PC-3 (cell line): ENCODE measurements around the gene SPEM3. TPM values are rescaled to one million over a fixed set of nuclear protein-coding genes. Genes with fewer than 3 reads are reported as not detected.
"Not testable (repeated sequence)": the region's sequence is repeated elsewhere in the genome, so short reads cannot be mapped to it uniquely, and the experiment has no call there.

Source experiments
- ATAC-seq: fragments of 200-7000 bp; cut with Tn5 transposase; 2 replicates; pipeline ENCODE4 v1.9.1; 2020; ENCODE audit warnings: mild to moderate bottlenecking, moderate library complexity
- BruUV-seq: library from RNA; stranded (reverse); fragments of 400-500 nt; replicated peaks from 2 replicates; lab custom pipeline; 2021; lab: Mats Ljungman, UMichigan
- CTCF ChIA-PET: fragments of 300-600 bp; sonication (Branson Sonifier 250); formaldehyde crosslinking; loops from one replicate; lab custom pipeline; 2022; ENCODE audit warnings: antibody characterized with exemption; lab: Charles Lee
- POLR2A ChIA-PET: fragments of 300-600 bp; sonication (Branson Sonifier 250); formaldehyde crosslinking; loops from one replicate; lab custom pipeline; 2022; ENCODE audit warnings: antibody characterized with exemption; ENCODE audit not compliant: unreplicated experiment; lab: Charles Lee
- DNase-seq: peaks from one replicate; pipeline ENCODE4 v3.0.0-alpha.2; 2015
- H2AFZ ChIP-seq: fragments of 300-600 bp; sonication (generic); 2 replicates; pipeline ENCODE4 v1.6.0; 2016; ENCODE audit warnings: antibody characterized with exemption, low read length
- H3F3A ChIP-seq: fragments of 300-600 bp; sonication (generic); one replicate; pipeline ENCODE4 v1.6.0; 2017; ENCODE audit warnings: antibody characterized with exemption, low read length, control low read depth, mild to moderate bottlenecking; ENCODE audit not compliant: unreplicated experiment
- H3K27ac ChIP-seq: fragments of 300-600 bp; sonication (generic); 2 replicates; pipeline ENCODE4 v1.5.1; 2016; ENCODE audit warnings: mild to moderate bottlenecking, low read length
- H3K27me3 ChIP-seq: fragments of 300-600 bp; sonication (generic); 2 replicates; pipeline ENCODE4 v1.6.1; 2016; ENCODE audit warnings: low read length, mixed read lengths
- H3K36me3 ChIP-seq: fragments of 300-600 bp; sonication (generic); 2 replicates; pipeline ENCODE4 v1.6.1; 2016; ENCODE audit warnings: low read depth, mixed run types, low read length, mixed read lengths
- H3K4me1 ChIP-seq: fragments of 300-600 bp; sonication (generic); 2 replicates; pipeline ENCODE4 v1.5.1; 2016; ENCODE audit warnings: low read length; ENCODE audit not compliant: insufficient read depth
- H3K4me2 ChIP-seq: fragments of 300-600 bp; sonication (generic); 2 replicates; pipeline ENCODE4 v1.6.0; 2016; ENCODE audit warnings: low read length
- H3K4me3 ChIP-seq: fragments of 300-600 bp; sonication (generic); 2 replicates; pipeline ENCODE4 v1.5.1; 2016; ENCODE audit warnings: mild to moderate bottlenecking, low read length, mixed read lengths
- H3K79me2 ChIP-seq: fragments of 300-600 bp; sonication (generic); 2 replicates; pipeline ENCODE4 v1.6.1; 2017; ENCODE audit warnings: low read length, mixed read lengths
- H3K9ac ChIP-seq: fragments of 300-600 bp; sonication (generic); 2 replicates; pipeline ENCODE4 v1.6.0; 2016; ENCODE audit warnings: mild to moderate bottlenecking, low read length
- H3K9me2 ChIP-seq: fragments of 300-600 bp; sonication (generic); replicated peaks from 2 replicates; pipeline ENCODE4 v1.6.1; 2016; ENCODE audit warnings: mixed run types, low read length, mixed read lengths
- H3K9me3 ChIP-seq: fragments of 300-600 bp; sonication (generic); 2 replicates; pipeline ENCODE4 v1.6.1; 2016; ENCODE audit warnings: low read length, mixed read lengths
- H4K20me1 ChIP-seq: fragments of 300-600 bp; sonication (generic); 2 replicates; pipeline ENCODE4 v1.6.1; 2016; ENCODE audit warnings: low read length, mixed read lengths
- EZH2 ChIP-seq: fragments of 300-600 bp; sonication (generic); IDR thresholded peaks from one replicate; pipeline ENCODE4 v1.6.1; 2017; ENCODE audit warnings: antibody characterized with exemption, mild to moderate bottlenecking, low read length; ENCODE audit not compliant: unreplicated experiment
- EZH2phosphoT487 ChIP-seq: fragments of 300-600 bp; sonication (generic); IDR thresholded peaks from 2 replicates; pipeline ENCODE4 v1.6.1; 2018; ENCODE audit warnings: mild to moderate bottlenecking, antibody characterized with exemption, low read length, borderline replicate concordance
- intact Hi-C: fragments of 100-400 bp; cut with micrococcal nuclease; formaldehyde crosslinking; loops from 2 replicates; pipeline ENCODE4 v1.9.0; 2023
- total RNA-seq: library from RNA; depleted of rRNA; stranded (reverse); fragments of >200 nt; gene quantifications from 2 replicates; pipeline ENCODE4 v1.2.3, GENCODE V29; 2014
- TF ChIP-seq, protein P1 (sequence below): fragments of 300-600 bp; sonication (generic); conservative IDR thresholded peaks from 2 replicates; pipeline ENCODE4 v1.5.1; 2017; ENCODE audit warnings: antibody characterized with exemption, low read depth, mild to moderate bottlenecking, low read length

Gene SPEM3
- total RNA-seq, 1 experiment from 2014 or later, result not detected

DNA sequence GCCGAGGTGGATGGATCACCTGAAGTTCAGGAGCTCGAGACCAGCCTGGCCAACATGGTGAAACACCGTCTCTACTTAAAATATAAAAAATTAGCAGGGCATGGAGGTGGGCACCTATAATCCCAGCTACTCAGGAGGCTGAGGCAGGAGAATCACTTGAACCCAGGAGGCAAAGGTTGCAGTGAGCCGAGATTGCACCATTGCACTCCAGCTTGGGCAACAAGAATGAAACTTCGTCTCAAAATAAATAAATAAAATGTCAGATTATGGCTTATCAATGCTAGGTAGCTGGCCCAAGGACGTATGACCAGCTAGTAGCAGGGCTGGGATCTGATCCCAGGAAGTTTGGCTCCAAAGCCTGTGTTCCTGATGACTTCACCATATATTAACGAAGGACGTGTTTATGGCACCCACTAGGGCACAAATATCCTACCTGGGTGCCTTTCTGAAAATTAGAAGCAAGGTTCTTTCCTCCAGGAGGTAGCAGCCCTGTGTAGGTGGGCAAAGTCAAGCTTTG, 41.9 kb downstream of the SPEM3 start:
- H3K79me2 ChIP-seq, result peaks cover 43% of the 10 kb centered on the region
- H3F3A ChIP-seq, H3K9me3 ChIP-seq, H3K9ac ChIP-seq, ATAC-seq, CTCF ChIA-PET, H2AFZ ChIP-seq, H3K27ac ChIP-seq, DNase-seq, intact Hi-C loops, H3K4me1 ChIP-seq, H3K4me2 ChIP-seq, H3K36me3 ChIP-seq, H3K9me2 ChIP-seq, POLR2A ChIA-PET, H4K20me1 ChIP-seq, BruUV-seq, H3K4me3 ChIP-seq, H3K27me3 ChIP-seq: not testable (repeated sequence)

DNA sequence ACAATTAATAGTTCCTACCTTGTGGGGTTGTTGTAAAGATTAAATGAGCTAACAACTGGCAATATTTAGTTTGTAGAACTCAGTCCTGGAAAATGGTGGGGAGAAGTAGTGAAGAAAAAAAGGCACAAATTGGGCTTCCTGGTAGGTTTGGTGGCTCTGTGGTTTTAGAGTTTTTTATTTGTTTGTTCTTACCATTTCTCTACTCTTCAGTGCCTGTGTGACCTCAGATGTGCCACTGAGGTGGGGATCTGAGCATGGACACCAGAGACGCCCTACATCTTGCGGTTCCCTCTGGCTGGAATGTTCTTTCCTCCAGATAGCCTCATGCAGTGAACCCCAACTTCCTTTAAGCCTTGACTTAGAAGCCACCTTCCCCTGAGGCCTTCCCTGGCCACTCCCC, 43.1 kb downstream of the SPEM3 start:
- CTCF ChIA-PET, result no interaction called here
- H3K9me2 ChIP-seq, result no peaks in the 10 kb centered on the region
- POLR2A ChIA-PET, result no interaction called here
- H3K4me1 ChIP-seq, result peaks cover 8% of the 10 kb centered on the region
- TF ChIP-seq EZH2phosphoT487, result no peak
- TF ChIP-seq, protein P1, sequence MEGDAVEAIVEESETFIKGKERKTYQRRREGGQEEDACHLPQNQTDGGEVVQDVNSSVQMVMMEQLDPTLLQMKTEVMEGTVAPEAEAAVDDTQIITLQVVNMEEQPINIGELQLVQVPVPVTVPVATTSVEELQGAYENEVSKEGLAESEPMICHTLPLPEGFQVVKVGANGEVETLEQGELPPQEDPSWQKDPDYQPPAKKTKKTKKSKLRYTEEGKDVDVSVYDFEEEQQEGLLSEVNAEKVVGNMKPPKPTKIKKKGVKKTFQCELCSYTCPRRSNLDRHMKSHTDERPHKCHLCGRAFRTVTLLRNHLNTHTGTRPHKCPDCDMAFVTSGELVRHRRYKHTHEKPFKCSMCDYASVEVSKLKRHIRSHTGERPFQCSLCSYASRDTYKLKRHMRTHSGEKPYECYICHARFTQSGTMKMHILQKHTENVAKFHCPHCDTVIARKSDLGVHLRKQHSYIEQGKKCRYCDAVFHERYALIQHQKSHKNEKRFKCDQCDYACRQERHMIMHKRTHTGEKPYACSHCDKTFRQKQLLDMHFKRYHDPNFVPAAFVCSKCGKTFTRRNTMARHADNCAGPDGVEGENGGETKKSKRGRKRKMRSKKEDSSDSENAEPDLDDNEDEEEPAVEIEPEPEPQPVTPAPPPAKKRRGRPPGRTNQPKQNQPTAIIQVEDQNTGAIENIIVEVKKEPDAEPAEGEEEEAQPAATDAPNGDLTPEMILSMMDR, result no peak
- TF ChIP-seq EZH2, result no peak
- H3K9me3 ChIP-seq, result no peaks in the 10 kb centered on the region
- H2AFZ ChIP-seq, result no peak overlapping the region
- no TSS peak for BruUV-seq
- no peaks in the 10 kb centered on the region for H3F3A ChIP-seq
- H3K9ac ChIP-seq, result no peak overlapping the region
- H3K79me2 ChIP-seq, result peaks cover 55% of the 10 kb centered on the region
- H3K27ac ChIP-seq, result no peak overlapping the region
- no peak overlapping the region for H3K4me2 ChIP-seq
- no peaks in the 10 kb centered on the region for H3K36me3 ChIP-seq
- no peak overlapping the region for H3K4me3 ChIP-seq
- H3K27me3 ChIP-seq, result no peaks in the 10 kb centered on the region
- H4K20me1 ChIP-seq, result no peaks in the 10 kb centered on the region
- ATAC-seq (no peak), DNase-seq (no peak)
- intact Hi-C loops, result no loop called here

DNA sequence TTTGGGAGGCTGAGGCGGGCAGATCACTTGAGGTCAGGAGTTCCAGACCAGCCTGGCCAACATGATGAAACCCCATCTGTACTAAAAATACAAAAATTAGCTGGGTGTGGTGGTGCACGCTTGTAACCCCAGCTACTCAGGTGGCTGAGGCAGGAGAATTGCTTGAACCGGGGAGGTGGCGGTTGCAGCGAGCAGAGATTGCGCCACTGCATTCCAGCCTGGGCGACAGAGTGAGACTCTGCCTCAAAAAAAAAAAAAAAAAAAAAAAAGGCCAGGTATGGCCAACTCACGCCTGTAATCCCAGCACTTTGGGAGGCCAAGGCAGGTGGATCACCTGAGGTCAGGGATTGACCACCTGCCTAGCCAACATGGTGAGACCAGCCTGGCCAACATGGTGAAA, 46.1 kb downstream of the SPEM3 start:
- intact Hi-C loops, result not testable (repeated sequence)

More for the DNA sequence above, 46.1 kb downstream of the SPEM3 start:
- H3K36me3 ChIP-seq, ATAC-seq, H3K27ac ChIP-seq, H3K4me3 ChIP-seq, H3K9me2 ChIP-seq, H3K9ac ChIP-seq, H2AFZ ChIP-seq, H3K27me3 ChIP-seq, POLR2A ChIA-PET, H3F3A ChIP-seq, H3K9me3 ChIP-seq, CTCF ChIA-PET, DNase-seq, H3K4me2 ChIP-seq, H4K20me1 ChIP-seq, BruUV-seq: not testable (repeated sequence)
- peaks cover 78% of the 10 kb centered on the region for H3K79me2 ChIP-seq
- peaks cover 27% of the 10 kb centered on the region for H3K4me1 ChIP-seq
